Measurements from ENCODE around the gene NTMT1.

NTMT1 gene

DNA sequence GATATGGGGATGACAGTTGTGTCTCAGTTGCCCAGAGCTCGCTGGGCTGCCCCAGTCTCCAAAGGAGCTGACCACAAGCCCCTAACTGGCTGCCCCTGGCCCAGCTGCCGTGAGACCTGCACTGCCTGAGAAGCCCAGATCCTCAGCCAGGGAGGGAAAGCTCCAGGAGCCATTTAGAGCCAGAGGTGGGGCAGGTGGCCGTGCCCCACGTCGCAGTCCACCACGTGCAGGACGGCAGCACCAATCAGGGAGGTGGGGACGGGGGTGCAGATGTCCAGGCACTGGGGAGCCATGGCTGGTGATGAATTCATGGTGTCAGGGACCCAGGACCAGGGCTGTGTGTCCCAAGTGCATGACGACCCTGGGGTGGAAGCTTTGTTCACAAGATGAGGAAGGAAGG is 52.9 kb downstream of the NTMT1 start:
- DNase-seq (ENCODE audit: low read depth in 2 of 2) = no peak

- DNase-seq (ENCODE audit: low read depth in 2 of 2) = no peak
These were observed 53.6 kb downstream of the NTMT1 start for GRCh38 chr9:129679537-129679936.

DNA sequence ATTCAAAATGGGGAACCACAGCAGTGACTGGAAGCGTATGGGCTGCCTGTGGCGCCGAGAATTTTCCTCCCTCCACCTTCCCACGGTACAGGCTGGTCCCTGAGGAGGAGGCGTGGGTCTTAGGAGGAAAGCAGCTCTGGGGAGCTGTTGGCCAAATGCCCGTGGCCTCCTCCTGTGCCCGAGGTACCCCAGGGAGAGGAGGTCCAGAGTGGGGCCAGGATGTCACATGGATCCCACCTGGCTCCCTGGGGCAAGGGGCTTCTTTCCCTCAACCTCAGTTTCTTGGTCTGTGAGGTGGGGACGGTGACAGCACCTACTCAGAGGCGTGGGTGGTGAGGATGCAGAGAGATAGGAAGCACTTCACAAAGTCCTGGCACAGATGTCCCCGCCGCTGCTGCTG is 56.0 kb downstream of the NTMT1 start:
- DNase-seq (ENCODE audit: low read depth in 2 of 2) = no peak

DNA sequence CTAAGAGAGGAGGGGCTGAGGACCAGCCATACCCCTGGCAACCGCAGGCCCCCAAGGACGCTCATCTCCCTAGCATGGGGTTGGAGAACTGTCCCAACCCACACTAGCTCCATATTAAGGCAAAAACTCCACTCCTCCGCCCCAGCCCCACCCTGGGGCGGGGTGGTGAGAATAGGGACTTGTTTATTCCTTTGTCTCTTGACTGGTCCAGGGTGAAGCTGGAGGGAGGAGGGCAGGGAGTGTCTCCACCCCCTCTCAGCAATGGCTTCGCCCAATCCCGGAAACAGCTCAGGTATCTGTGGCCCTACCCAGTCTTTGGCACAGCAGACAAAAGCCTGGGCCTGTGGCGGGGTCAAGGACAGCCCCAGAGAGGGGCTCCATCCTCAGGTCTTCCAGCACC is 56.4 kb downstream of the NTMT1 start:
- no peak for DNase-seq (ENCODE audit: low read depth in 2 of 2)

DNA sequence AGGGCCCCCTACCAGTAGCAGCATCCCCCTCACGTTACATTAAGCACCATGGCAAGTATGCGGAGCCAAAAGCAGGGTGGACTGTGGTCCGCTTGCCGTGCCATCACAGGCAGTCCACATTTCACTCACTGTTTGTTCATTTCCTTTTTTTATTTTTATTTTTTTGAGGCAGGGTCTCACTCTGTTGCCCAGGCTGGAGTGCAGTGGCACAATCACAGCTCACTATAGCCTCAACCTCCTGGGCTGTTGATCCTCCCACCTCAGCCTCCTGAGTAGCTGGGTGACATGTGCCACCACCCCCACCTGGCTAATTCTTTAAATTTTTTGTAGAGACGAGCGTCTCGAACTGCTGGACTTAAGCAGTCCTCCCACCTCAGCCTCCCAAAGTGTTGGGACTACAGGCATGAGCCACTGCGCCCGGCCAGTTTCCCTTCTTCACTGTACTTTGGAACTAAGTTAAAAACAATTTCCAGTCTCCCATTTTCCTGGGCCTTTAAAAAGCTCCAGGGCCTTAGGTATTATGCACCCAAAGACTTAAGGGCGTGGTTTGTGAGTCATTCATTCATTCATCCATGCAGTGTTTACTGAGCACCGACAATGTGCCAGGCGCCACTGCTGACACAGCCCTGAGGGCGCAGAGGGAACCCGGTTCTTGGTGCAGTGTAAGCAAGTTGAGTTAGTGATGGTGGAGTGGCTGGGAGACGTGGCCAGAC is 59.4 kb downstream of the NTMT1 start:
- no peak for DNase-seq (ENCODE audit: low read depth in 2 of 2)
